ENCODE results near the gene NLGN4Y. TPM values are rescaled to one million over a fixed set of nuclear protein-coding genes. Genes with fewer than 3 reads are reported as not detected.

The NLGN4Y gene
- total and polyA plus RNA-seq, 4 donors, result 2.9 to 5.3 TPM; not detected in 2

DNA sequence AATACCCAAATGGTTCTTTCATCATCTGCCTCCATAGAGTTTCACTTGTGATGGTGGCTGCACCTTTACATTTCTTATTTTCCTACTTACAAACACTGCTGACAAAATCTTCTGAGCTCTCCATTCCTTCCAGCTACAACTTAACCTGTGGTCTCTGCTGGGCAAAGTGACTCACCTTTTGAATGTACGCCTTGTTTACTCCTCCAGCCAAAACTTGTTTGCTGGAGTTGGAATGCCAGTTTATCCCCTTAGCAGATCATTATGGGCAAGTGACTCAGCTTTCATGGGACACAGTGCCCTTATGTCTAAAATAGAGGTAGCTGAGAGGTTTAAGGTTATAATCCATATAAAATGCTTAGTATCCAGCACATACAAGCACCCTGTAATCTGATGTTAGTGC, 107.3 kb downstream of the NLGN4Y start:
- TF ChIP-seq, protein P1, sequence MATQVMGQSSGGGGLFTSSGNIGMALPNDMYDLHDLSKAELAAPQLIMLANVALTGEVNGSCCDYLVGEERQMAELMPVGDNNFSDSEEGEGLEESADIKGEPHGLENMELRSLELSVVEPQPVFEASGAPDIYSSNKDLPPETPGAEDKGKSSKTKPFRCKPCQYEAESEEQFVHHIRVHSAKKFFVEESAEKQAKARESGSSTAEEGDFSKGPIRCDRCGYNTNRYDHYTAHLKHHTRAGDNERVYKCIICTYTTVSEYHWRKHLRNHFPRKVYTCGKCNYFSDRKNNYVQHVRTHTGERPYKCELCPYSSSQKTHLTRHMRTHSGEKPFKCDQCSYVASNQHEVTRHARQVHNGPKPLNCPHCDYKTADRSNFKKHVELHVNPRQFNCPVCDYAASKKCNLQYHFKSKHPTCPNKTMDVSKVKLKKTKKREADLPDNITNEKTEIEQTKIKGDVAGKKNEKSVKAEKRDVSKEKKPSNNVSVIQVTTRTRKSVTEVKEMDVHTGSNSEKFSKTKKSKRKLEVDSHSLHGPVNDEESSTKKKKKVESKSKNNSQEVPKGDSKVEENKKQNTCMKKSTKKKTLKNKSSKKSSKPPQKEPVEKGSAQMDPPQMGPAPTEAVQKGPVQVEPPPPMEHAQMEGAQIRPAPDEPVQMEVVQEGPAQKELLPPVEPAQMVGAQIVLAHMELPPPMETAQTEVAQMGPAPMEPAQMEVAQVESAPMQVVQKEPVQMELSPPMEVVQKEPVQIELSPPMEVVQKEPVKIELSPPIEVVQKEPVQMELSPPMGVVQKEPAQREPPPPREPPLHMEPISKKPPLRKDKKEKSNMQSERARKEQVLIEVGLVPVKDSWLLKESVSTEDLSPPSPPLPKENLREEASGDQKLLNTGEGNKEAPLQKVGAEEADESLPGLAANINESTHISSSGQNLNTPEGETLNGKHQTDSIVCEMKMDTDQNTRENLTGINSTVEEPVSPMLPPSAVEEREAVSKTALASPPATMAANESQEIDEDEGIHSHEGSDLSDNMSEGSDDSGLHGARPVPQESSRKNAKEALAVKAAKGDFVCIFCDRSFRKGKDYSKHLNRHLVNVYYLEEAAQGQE (IDR thresholded peaks at IDR 0.05), result no peak
- no peak for TF ChIP-seq JUND (IDR thresholded peaks at IDR 0.05)
- TF ChIP-seq GABPA (IDR thresholded peaks at IDR 0.05 in 1 of 2, conservative IDR thresholded peaks at IDR 0.05 in 1 of 2), result no peak
- TF ChIP-seq, protein P2, sequence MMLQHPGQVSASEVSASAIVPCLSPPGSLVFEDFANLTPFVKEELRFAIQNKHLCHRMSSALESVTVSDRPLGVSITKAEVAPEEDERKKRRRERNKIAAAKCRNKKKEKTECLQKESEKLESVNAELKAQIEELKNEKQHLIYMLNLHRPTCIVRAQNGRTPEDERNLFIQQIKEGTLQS (IDR thresholded peaks at IDR 0.05), result no peak
- TF ChIP-seq HNF4A (conservative IDR thresholded peaks at IDR 0.05), result no peak
- no peak for TF ChIP-seq NR2F2 (IDR thresholded peaks at IDR 0.05)
- TF ChIP-seq YY1 (IDR thresholded peaks at IDR 0.05), result no peak
- no peak for TF ChIP-seq HNF4G (IDR thresholded peaks at IDR 0.05)
- TF ChIP-seq, protein P3, sequence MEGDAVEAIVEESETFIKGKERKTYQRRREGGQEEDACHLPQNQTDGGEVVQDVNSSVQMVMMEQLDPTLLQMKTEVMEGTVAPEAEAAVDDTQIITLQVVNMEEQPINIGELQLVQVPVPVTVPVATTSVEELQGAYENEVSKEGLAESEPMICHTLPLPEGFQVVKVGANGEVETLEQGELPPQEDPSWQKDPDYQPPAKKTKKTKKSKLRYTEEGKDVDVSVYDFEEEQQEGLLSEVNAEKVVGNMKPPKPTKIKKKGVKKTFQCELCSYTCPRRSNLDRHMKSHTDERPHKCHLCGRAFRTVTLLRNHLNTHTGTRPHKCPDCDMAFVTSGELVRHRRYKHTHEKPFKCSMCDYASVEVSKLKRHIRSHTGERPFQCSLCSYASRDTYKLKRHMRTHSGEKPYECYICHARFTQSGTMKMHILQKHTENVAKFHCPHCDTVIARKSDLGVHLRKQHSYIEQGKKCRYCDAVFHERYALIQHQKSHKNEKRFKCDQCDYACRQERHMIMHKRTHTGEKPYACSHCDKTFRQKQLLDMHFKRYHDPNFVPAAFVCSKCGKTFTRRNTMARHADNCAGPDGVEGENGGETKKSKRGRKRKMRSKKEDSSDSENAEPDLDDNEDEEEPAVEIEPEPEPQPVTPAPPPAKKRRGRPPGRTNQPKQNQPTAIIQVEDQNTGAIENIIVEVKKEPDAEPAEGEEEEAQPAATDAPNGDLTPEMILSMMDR (IDR thresholded peaks at IDR 0.05; ENCODE audit: low read depth, low read length, missing input control), result no peak
- no peak for TF ChIP-seq EGR1 (IDR thresholded peaks at IDR 0.05; ENCODE audit: low read depth in 2 of 2)
- TF ChIP-seq ZBTB33 (IDR thresholded peaks at IDR 0.05), result no peak
- no peak for TF ChIP-seq SP1 (IDR thresholded peaks at IDR 0.05)
- TF ChIP-seq FOXA2 (IDR thresholded peaks at IDR 0.05), result no peak
- no peak for TF ChIP-seq RXRA (IDR thresholded peaks at IDR 0.05)
- TF ChIP-seq FOXA1 (IDR thresholded peaks at IDR 0.05), result no peak
- no peak for TF ChIP-seq RAD21 (IDR thresholded peaks at IDR 0.05)
- no peak for TF ChIP-seq TAF1 (conservative IDR thresholded peaks at IDR 0.05)
- TF ChIP-seq, protein P4, sequence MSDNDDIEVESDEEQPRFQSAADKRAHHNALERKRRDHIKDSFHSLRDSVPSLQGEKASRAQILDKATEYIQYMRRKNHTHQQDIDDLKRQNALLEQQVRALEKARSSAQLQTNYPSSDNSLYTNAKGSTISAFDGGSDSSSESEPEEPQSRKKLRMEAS (IDR thresholded peaks at IDR 0.05), result no peak
- no peaks in the 10 kb centered on the region for H3K9me3 ChIP-seq (ENCODE audit: control insufficient read depth in 4 of 4, low read length in 3 of 4)
- H3K27me3 ChIP-seq (ENCODE audit: control insufficient read depth in 4 of 4, insufficient read depth in 4 of 4, low read length in 3 of 4), result no peaks in the 10 kb centered on the region
- no peak for DNase-seq (ENCODE audit: low spot score)
- H3K36me3 ChIP-seq (ENCODE audit: control insufficient read depth in 4 of 4, insufficient read depth in 3 of 4, low read depth in 1 of 4, low read length in 3 of 4), result no peaks in the 10 kb centered on the region
- no peak overlapping the region for H3K27ac ChIP-seq (ENCODE audit: low read depth in 1 of 2, low read length in 2 of 2)
- H3K9ac ChIP-seq (ENCODE audit: low read depth in 1 of 2, low read length in 2 of 2), result no peak overlapping the region
- 87% methylated on average over 1 of the region's 1 CpG for WGBS
- no peak overlapping the region for H3K4me3 ChIP-seq (ENCODE audit: low read depth in 1 of 3, low read length in 3 of 3)
- no peaks in the 10 kb centered on the region for H3K4me1 ChIP-seq (ENCODE audit: control insufficient read depth in 4 of 4, insufficient read depth in 4 of 4, low read length in 3 of 4)

Data from liver (tissue), 9 donors.